CD4-positive, alpha-beta T cell (primary cell): Measurements from ENCODE around the gene HRNR. TPM values are rescaled to one million over a fixed set of nuclear protein-coding genes. Genes with fewer than 3 reads are reported as not detected.

ENCODE experiments used
- ATAC-seq: fragments of 200-7000 bp; cut with Tn5 transposase; one replicate; pipeline ENCODE4 v1.10.0; 2022; ENCODE audit warnings: mild to moderate bottlenecking; ENCODE audit not compliant: poor library complexity
- CTCF ChIA-PET: fragments of 350-600 bp; sonication (Branson Sonifier 250); formaldehyde crosslinking; loops from one replicate; lab custom pipeline; 2021; ENCODE audit warnings: antibody characterized with exemption, inconsistent platforms; lab: Charles Lee
- POLR2A ChIA-PET: fragments of 350-600 bp; sonication (Branson Sonifier 250); formaldehyde crosslinking; loops from one replicate; lab custom pipeline; 2021; ENCODE audit warnings: antibody characterized with exemption, inconsistent platforms; lab: Charles Lee
- DNase-seq, 14 experiments: peaks; one replicate each; pipeline ENCODE4 v3.0.0-alpha.2; 2013 to 2020; ENCODE audit warnings: mixed read lengths in 2 of 14
- H3K27ac ChIP-seq, 2 donors: one replicate each; pipeline versions ENCODE4 v1.5.1 to v1.7.0; 2013; ENCODE audit warnings: low read length in 2 of 2, low read depth in 1 of 2, mild to moderate bottlenecking in 1 of 2
- H3K27me3 ChIP-seq, 2 experiments: 1 replicate in 1 of 2; 2 replicates in 1 of 2; pipeline versions ENCODE4 v1.6.1 to v1.7.0; 2013; ENCODE audit warnings: low read length in 2 of 2, control low read depth in 1 of 2, mild to moderate bottlenecking in 1 of 2, moderate library complexity in 1 of 2; ENCODE audit not compliant: insufficient read depth in 2 of 2, control insufficient read depth in 1 of 2
- H3K36me3 ChIP-seq: one replicate; pipeline ENCODE4 v1.6.1; 2013; ENCODE audit warnings: low read length, control low read depth; ENCODE audit not compliant: insufficient read depth
- H3K4me1 ChIP-seq: one replicate; pipeline ENCODE4 v1.6.1; 2013; ENCODE audit warnings: low read length, control low read depth; ENCODE audit not compliant: insufficient read depth
- H3K4me3 ChIP-seq: one replicate; pipeline ENCODE4 v1.5.1; 2013; ENCODE audit warnings: mild to moderate bottlenecking, low read length, moderate library complexity
- H3K9me3 ChIP-seq, 2 experiments: 1 replicate in 1 of 2; 2 replicates in 1 of 2; pipeline versions ENCODE4 v1.6.1 to v1.7.0; 2013; ENCODE audit warnings: low read length in 2 of 2, mild to moderate bottlenecking in 2 of 2, control low read depth in 1 of 2, moderate library complexity in 1 of 2; ENCODE audit not compliant: control insufficient read depth in 1 of 2, insufficient read depth in 1 of 2
- H3K27ac Mint-ChIP-seq: one replicate; pipeline ENCODE4 v1.8.0; 2020; ENCODE audit warnings: mixed read lengths
- H3K27me3 Mint-ChIP-seq: one replicate; pipeline ENCODE4 v1.8.0; 2021; ENCODE audit warnings: mixed read lengths
- H3K36me3 Mint-ChIP-seq: one replicate; pipeline ENCODE4 v1.8.0; 2021; ENCODE audit warnings: low read depth, mixed read lengths
- H3K4me1 Mint-ChIP-seq: one replicate; pipeline ENCODE4 v1.8.0; 2021; ENCODE audit warnings: low read depth, mixed read lengths
- H3K4me3 Mint-ChIP-seq: one replicate; pipeline ENCODE4 v1.8.0; 2020; ENCODE audit warnings: mild to moderate bottlenecking, mixed read lengths
- H3K9me3 Mint-ChIP-seq: one replicate; pipeline ENCODE4 v1.8.0; 2020; ENCODE audit warnings: mixed read lengths
- CTCF ChIP-seq: fragments of 200-600 bp; IDR thresholded peaks from one replicate; pipeline ENCODE4 v1.8.0; 2022; ENCODE audit warnings: antibody characterized with exemption, mild to moderate bottlenecking
- intact Hi-C, 2 experiments: fragments of 100-400 bp; cut with DNase I in 1 of 2; cut with micrococcal nuclease in 1 of 2; formaldehyde crosslinking; loops; one replicate each; pipeline versions ENCODE4 v1.15.1 to v1.9.0; 2023 to 2025; cut with DNase I, micrococcal nuclease
- total RNA-seq, 174 experiments: library from RNA in 2 of 174; stranded (reverse) in 2 of 174; gene quantifications; one replicate each; pipeline ENCODE4 v1.2.3 and lab custom pipeline; 2021 to 2026

HRNR gene
- total RNA-seq, 2 experiments from 2014 or later = not detected

GRCh38 chr1:152198982-152199381 lies 25.0 kb downstream of the HRNR start:
- H3K4me1 Mint-ChIP-seq = no peaks in the 10 kb centered on the region
- no peak overlapping the region for H3K4me3 ChIP-seq
- no peaks in the 10 kb centered on the region for H3K4me1 ChIP-seq
- peaks cover 33% of the 10 kb centered on the region for H3K27me3 Mint-ChIP-seq
- H3K27ac Mint-ChIP-seq = no peak overlapping the region
- ChIA-PET POLR2A (interaction anchor here (0.7 kb wide), 1 partner anchor 8 kb away, joined by 3 read pairs; no protein-coding TSS in a partner anchor), CTCF (interaction anchor here (0.7 to 1.0 kb wide), 2 partner anchors 12 to 259 kb away, joined by 3 read pairs; no protein-coding TSS in a partner anchor)
- H3K9me3 ChIP-seq = no peaks in the 10 kb centered on the region
- intact Hi-C loops = no loop called here
- H3K27me3 ChIP-seq = peaks cover 3 to 11% of the 10 kb centered on the region in 2 experiments
- H3K4me3 Mint-ChIP-seq = no peak overlapping the region
- ATAC-seq = no peak
- no peaks in the 10 kb centered on the region for H3K36me3 Mint-ChIP-seq
- no peak for TF ChIP-seq CTCF
- no peaks in the 10 kb centered on the region for H3K36me3 ChIP-seq
- no peaks in the 10 kb centered on the region for H3K9me3 Mint-ChIP-seq
- DNase-seq = no peak
- no peak overlapping the region for H3K27ac ChIP-seq

- TF ChIP-seq CTCF = no peak
- Mint-ChIP-seq H3K4me1 (no peaks in the 10 kb centered on the region), H3K27ac (no peak overlapping the region), H3K36me3 (no peaks in the 10 kb centered on the region), H3K27me3 (peaks cover 33% of the 10 kb centered on the region), H3K9me3 (no peaks in the 10 kb centered on the region), H3K4me3 (no peak overlapping the region)
- ChIA-PET CTCF (interaction anchor here (0.7 kb wide), 1 partner anchor 9 kb away, joined by 3 read pairs; no protein-coding TSS in a partner anchor), POLR2A (interaction anchor here (1.1 kb wide), 1 partner anchor 15 kb away, joined by 4 read pairs; no protein-coding TSS in a partner anchor)
- ATAC-seq (no peak), DNase-seq (no peak)
- Histone ChIP-seq H3K27me3 (peaks cover 3 to 11% of the 10 kb centered on the region in 2 experiments), H3K4me3 (no peak overlapping the region), H3K36me3 (no peaks in the 10 kb centered on the region), H3K9me3 (no peaks in the 10 kb centered on the region), H3K4me1 (no peaks in the 10 kb centered on the region), H3K27ac (no peak overlapping the region)
- intact Hi-C loops = no loop called here
Measured at GRCh38 chr1:152197361-152197941, 26.5 kb downstream of the HRNR start.

- Mint-ChIP-seq H3K4me3 (no peak overlapping the region), H3K9me3 (no peaks in the 10 kb centered on the region), H3K27ac (no peak overlapping the region), H3K36me3 (no peaks in the 10 kb centered on the region), H3K4me1 (peaks cover 5% of the 10 kb centered on the region), H3K27me3 (no peaks in the 10 kb centered on the region)
- Histone ChIP-seq H3K4me1 (peaks cover 10% of the 10 kb centered on the region), H3K36me3 (no peaks in the 10 kb centered on the region), H3K27ac (no peak overlapping the region), H3K27me3 (peaks cover 3 to 4% of the 10 kb centered on the region in 2 experiments), H3K9me3 (no peaks in the 10 kb centered on the region), H3K4me3 (no peak overlapping the region)
- POLR2A ChIA-PET = no interaction called here
- DNase-seq = no peak
- no peak for TF ChIP-seq CTCF
- CTCF ChIA-PET = interaction anchor here (0.6 kb wide), 1 partner anchor 741 kb away, joined by 3 read pairs; no protein-coding TSS in a partner anchor
- intact Hi-C loops = no loop called here
- ATAC-seq = no peak
Measured at GRCh38 chr1:152191711-152192110, 32.3 kb downstream of the HRNR start.
